Body of pancreas (tissue), 4 donors: Measurements from ENCODE around the gene CBX6.

Source experiments
- CTCF ChIP-seq, 7 experiments: fragments of 450-650 bp in 4 of 7; fragments of 200-600 bp in 3 of 7; sonication (generic) in 3 of 7; IDR thresholded peaks; one replicate each; pipeline ENCODE4 v1.5.1; 2016 to 2019; ENCODE audit warnings: antibody characterized with exemption in 7 of 7
- POLR2A ChIP-seq, 3 donors: fragments of 450-650 bp; IDR thresholded peaks; one replicate each; pipeline ENCODE4 v1.6.1; 2016; ENCODE audit warnings: antibody characterized with exemption in 3 of 3, mild to moderate bottlenecking in 2 of 3

- TF ChIP-seq CTCF (IDR thresholded peaks at IDR 0.05) (no peak), POLR2A (IDR thresholded peaks at IDR 0.05) (no peak)
Observed at GRCh38 chr22:38879961-38880360, 7.9 kb upstream of the CBX6 start.
